GM12878 (cell line): Measurements from ENCODE around the gene TPRX1. TPM values are rescaled to one million over a fixed set of nuclear protein-coding genes. Genes with fewer than 3 reads are reported as not detected.

ENCODE experiments used
- ATAC-seq: fragments of 200-7000 bp; cut with Tn5 transposase; 3 replicates; pipeline ENCODE4 v1.9.1; 2020; ENCODE audit warnings: mild to moderate bottlenecking, moderate library complexity
- BruUV-seq: library from RNA; stranded (reverse); fragments of 400-500 nt; replicated peaks from 2 replicates; lab custom pipeline; 2021; lab: Mats Ljungman, UMichigan
- CTCF ChIA-PET: fragments of 300-600 bp; sonication (Branson Sonifier 250); formaldehyde crosslinking; extraction: SDS; loops from one replicate; lab custom pipeline; 2021; ENCODE audit warnings: inconsistent platforms; lab: Yijun Ruan, JAX
- POLR2A ChIA-PET: fragments of 350-600 bp; formaldehyde crosslinking; extraction: SDS; loops from one replicate; lab custom pipeline; 2021; ENCODE audit warnings: inconsistent platforms; lab: Charles Lee
- RAD21 ChIA-PET: fragments of 300-600 bp; sonication (Branson Sonifier 250); formaldehyde crosslinking; loops from one replicate; lab custom pipeline; 2023; ENCODE audit warnings: antibody characterized with exemption; ENCODE audit not compliant: unreplicated experiment; lab: Charles Lee
- SMC1A ChIA-PET: fragments of 300-600 bp; sonication (Branson Sonifier 250); formaldehyde crosslinking; loops from one replicate; lab custom pipeline; 2023; ENCODE audit not compliant: unreplicated experiment, uncharacterized antibody; lab: Charles Lee
- DNase-seq: peaks from one replicate; pipeline ENCODE4 v3.0.0-alpha.2; 2011; ENCODE audit warnings: low read depth, low spot score
- FAIRE-seq: peaks from 3 replicates; lab custom pipeline; 2011; peaks lifted over from hg19 to GRCh38; lab: Jason Lieb, UNC
- H2AFZ ChIP-seq: 2 replicates; pipeline ENCODE4 v1.6.0; 2011; ENCODE audit warnings: low read depth, low read length, control low read depth; ENCODE audit not compliant: control insufficient read depth
- H3K27ac ChIP-seq: 2 replicates; pipeline ENCODE4 v1.5.1; 2011; ENCODE audit warnings: control low read depth; ENCODE audit not compliant: control insufficient read depth, insufficient read depth
- H3K27me3 ChIP-seq, 2 experiments: replicated peaks in 1 of 2; 2 replicates each; pipeline versions ENCODE4 v1.6.0 to v1.6.1; 2011; ENCODE audit warnings: low read length in 1 of 2; ENCODE audit not compliant: control insufficient read depth in 2 of 2, insufficient read depth in 2 of 2
- H3K36me3 ChIP-seq, 2 experiments: 2 replicates each; pipeline ENCODE4 v1.5.1; 2011; ENCODE audit warnings: low read length in 1 of 2; ENCODE audit not compliant: control insufficient read depth in 2 of 2, insufficient read depth in 2 of 2
- H3K4me1 ChIP-seq: 2 replicates; pipeline ENCODE4 v1.6.1; 2011; ENCODE audit warnings: mild to moderate bottlenecking, low read length, moderate library complexity, mixed read lengths; ENCODE audit not compliant: control insufficient read depth, insufficient read depth
- H3K4me2 ChIP-seq: 2 replicates; pipeline ENCODE4 v1.6.0; 2011; ENCODE audit warnings: control low read depth; ENCODE audit not compliant: control insufficient read depth, insufficient read depth
- H3K4me3 ChIP-seq: fragments of 200-600 bp; sonication (generic); 2 replicates; pipeline ENCODE4 v1.5.1; 2016
- H3K79me2 ChIP-seq: 2 replicates; pipeline ENCODE4 v1.6.0; 2011; ENCODE audit warnings: low read length; ENCODE audit not compliant: control insufficient read depth, insufficient read depth
- H3K9ac ChIP-seq: 2 replicates; pipeline ENCODE4 v1.8.0; 2011; ENCODE audit warnings: low read length, control low read depth, mixed read lengths; ENCODE audit not compliant: control insufficient read depth, insufficient read depth
- H3K9me3 ChIP-seq: replicated peaks from 3 replicates; pipeline ENCODE4 v1.5.1; 2011; ENCODE audit warnings: mild to moderate bottlenecking, low read length; ENCODE audit not compliant: control insufficient read depth, insufficient read depth
- H4K20me1 ChIP-seq: 2 replicates; pipeline ENCODE4 v1.6.0; 2011; ENCODE audit not compliant: control insufficient read depth, insufficient read depth
- CHD2 ChIP-seq: IDR thresholded peaks from 2 replicates; pipeline ENCODE4 v1.6.1; 2011; ENCODE audit warnings: low read depth, low read length, improper control_type of control experiment, borderline replicate concordance
- EGR1 ChIP-seq, 2 experiments: IDR thresholded peaks; 1 replicate in 1 of 2; 2 replicates in 1 of 2; pipeline ENCODE4 v1.6.1; 2011 to 2012; ENCODE audit warnings: low read depth in 2 of 2, low read length in 2 of 2, borderline replicate concordance in 1 of 2, mild to moderate bottlenecking in 1 of 2, moderate library complexity in 1 of 2
- EP300 ChIP-seq, 2 experiments: fragments of 150-350 bp in 1 of 2; IDR thresholded peaks; 2 replicates each; pipeline ENCODE4 v1.6.1; 2011 to 2012; ENCODE audit warnings: low read depth in 2 of 2, low read length in 2 of 2, borderline replicate concordance in 1 of 2, improper control_type of control experiment in 1 of 2, inconsistent platforms in 1 of 2; ENCODE audit not compliant: control insufficient read depth in 1 of 2
- FOS ChIP-seq: IDR thresholded peaks from 3 replicates; pipeline ENCODE4 v1.6.1; 2011; ENCODE audit warnings: borderline replicate concordance; ENCODE audit not compliant: insufficient read length; ENCODE audit errors: extremely low read depth
- NKRF ChIP-seq: fragments of 450-650 bp; conservative IDR thresholded peaks from 2 replicates; pipeline ENCODE4 v1.6.1; 2017; ENCODE audit warnings: mild to moderate bottlenecking, moderate library complexity
- PBX3 ChIP-seq: IDR thresholded peaks from 2 replicates; pipeline ENCODE4 v1.6.1; 2011; ENCODE audit warnings: mild to moderate bottlenecking, low read depth, low read length, moderate library complexity; ENCODE audit not compliant: insufficient replicate concordance
- PML ChIP-seq: IDR thresholded peaks from 2 replicates; pipeline ENCODE4 v1.6.1; 2012; ENCODE audit warnings: low read length, inconsistent platforms
- POLR2A ChIP-seq: IDR thresholded peaks from 2 replicates; pipeline ENCODE4 v1.6.1; 2011; ENCODE audit warnings: low read depth, mild to moderate bottlenecking, low read length
- TCF12 ChIP-seq: IDR thresholded peaks from 2 replicates; pipeline ENCODE4 v1.6.1; 2011; ENCODE audit warnings: low read depth, mild to moderate bottlenecking, low read length
- TCF3 ChIP-seq: IDR thresholded peaks from 2 replicates; pipeline ENCODE4 v1.6.1; 2012; ENCODE audit warnings: low read depth, mild to moderate bottlenecking, low read length, borderline replicate concordance; ENCODE audit not compliant: insufficient read depth
- ZBED1 ChIP-seq: IDR thresholded peaks from 2 replicates; pipeline ENCODE4 v1.6.1; 2016; ENCODE audit warnings: borderline replicate concordance
- WGBS: methylation state at CpG from one replicate; pipeline ENCODE4 v1.1.6; 2016; ENCODE audit warnings: low lambda C conversion rate; ENCODE audit not compliant: insufficient replicate concordance, insufficient coverage; ENCODE audit errors: missing lambda C conversion rate; 5-methylcytosine and 5-hydroxymethylcytosine counted together
- in situ Hi-C: fragments of 300-500 bp; cut with MboI; formaldehyde crosslinking; loops from 9 replicates; pipeline ENCODE4 v1.14.3; 2018; ENCODE audit warnings: mixed read lengths
- intact Hi-C: fragments of 100-400 bp; cut with micrococcal nuclease; formaldehyde crosslinking; loops from one replicate; pipeline ENCODE4 v1.14.2; 2022; ENCODE audit not compliant: unreplicated experiment
- polyA plus RNA-seq, 11 experiments: library from polyadenylated mRNA; depleted of rRNA in 4 of 11; unstranded in 6 of 11; stranded (reverse) in 5 of 11; fragments of >200 nt; fragmentation: Nextera tagmentation in 4 of 11; fragmentation: Illumina TruSeq in 1 of 11; extraction: Ambion mirVana in 4 of 11; extraction: Trizol in 1 of 11; gene quantifications; 1 replicate in 1 of 11; 2 replicates in 10 of 11; pipeline versions ENCODE4 v1.2.1 to v1.2.3, GENCODE V29; 2011 to 2016; ENCODE audit warnings: inconsistent platforms in 2 of 11, missing spikeins in 2 of 11, low read depth in 1 of 11
- total RNA-seq, 4 experiments: library from RNA; depleted of rRNA in 3 of 4; stranded (reverse); fragments of >200 nt in 3 of 4; fragmentation: Illumina TruSeq in 1 of 4; extraction: Trizol in 1 of 4; gene quantifications; 2 replicates each; pipeline versions ENCODE4 v1.2.1 to v1.2.3, GENCODE V29; 2013 to 2021

Gene TPRX1
- total and polyA plus RNA-seq, 10 of the 15 experiments (the other 5 are each of a cell fraction or from before 2014, with no cell fraction given) = not detected

GRCh38 chr19:47796785-47797184, 7.6 kb downstream of the TPRX1 start:
- Histone ChIP-seq H3K4me2 (no peak overlapping the region), H4K20me1 (no peaks in the 10 kb centered on the region), H3K79me2 (no peaks in the 10 kb centered on the region)
- DNase-seq = no peak
- 6% methylated on average over 2 of the region's 2 CpGs for WGBS
- intact Hi-C loops = no loop called here
- RAD21 ChIA-PET = no interaction called here
- TF ChIP-seq TCF3 (no peak), PML (no peak), TCF12 (no peak), FOS (no peak), NKRF (no peak), EP300 (IDR thresholded peaks at IDR 0.05; ENCODE audit: borderline replicate concordance in 1 of 2, control insufficient read depth in 1 of 2, low read depth in 2 of 2, low read length in 2 of 2) (no peak), PBX3 (no peak), ZBED1 (no peak), CHD2 (no peak), POLR2A (no peak), EGR1 (IDR thresholded peaks at IDR 0.05; ENCODE audit: borderline replicate concordance in 1 of 2, low read depth in 2 of 2, low read length in 2 of 2) (no peak)
- TF ChIP-seq, all 136 proteins: peak for 0
- no peak for ATAC-seq
- Histone ChIP-seq H3K9me3 (no peaks in the 10 kb centered on the region; the same call in 2 of the 3 replicates), H3K4me3 (no peak overlapping the region), H2AFZ (no peak overlapping the region), H3K9ac (no peak overlapping the region), H3K27me3 (no peaks in the 10 kb centered on the region; a peak in 1 of 4 replicates), H3K27ac (no peak overlapping the region), H3K36me3 (no peaks in the 10 kb centered on the region), H3K4me1 (no peaks in the 10 kb centered on the region)
- POLR2A ChIA-PET = no interaction called here
- CTCF ChIA-PET = interaction anchor here (0.5 to 2.1 kb wide), 2 partner anchors 31 to 47 kb away, joined by 5 to 6 read pairs; no protein-coding TSS in a partner anchor
- SMC1A ChIA-PET = no interaction called here
- BruUV-seq = no TSS peak
- in situ Hi-C loops = no loop called here
- FAIRE-seq = no peak
